ENCODE results near the gene ENTPD8.

Gene ENTPD8

DNA sequence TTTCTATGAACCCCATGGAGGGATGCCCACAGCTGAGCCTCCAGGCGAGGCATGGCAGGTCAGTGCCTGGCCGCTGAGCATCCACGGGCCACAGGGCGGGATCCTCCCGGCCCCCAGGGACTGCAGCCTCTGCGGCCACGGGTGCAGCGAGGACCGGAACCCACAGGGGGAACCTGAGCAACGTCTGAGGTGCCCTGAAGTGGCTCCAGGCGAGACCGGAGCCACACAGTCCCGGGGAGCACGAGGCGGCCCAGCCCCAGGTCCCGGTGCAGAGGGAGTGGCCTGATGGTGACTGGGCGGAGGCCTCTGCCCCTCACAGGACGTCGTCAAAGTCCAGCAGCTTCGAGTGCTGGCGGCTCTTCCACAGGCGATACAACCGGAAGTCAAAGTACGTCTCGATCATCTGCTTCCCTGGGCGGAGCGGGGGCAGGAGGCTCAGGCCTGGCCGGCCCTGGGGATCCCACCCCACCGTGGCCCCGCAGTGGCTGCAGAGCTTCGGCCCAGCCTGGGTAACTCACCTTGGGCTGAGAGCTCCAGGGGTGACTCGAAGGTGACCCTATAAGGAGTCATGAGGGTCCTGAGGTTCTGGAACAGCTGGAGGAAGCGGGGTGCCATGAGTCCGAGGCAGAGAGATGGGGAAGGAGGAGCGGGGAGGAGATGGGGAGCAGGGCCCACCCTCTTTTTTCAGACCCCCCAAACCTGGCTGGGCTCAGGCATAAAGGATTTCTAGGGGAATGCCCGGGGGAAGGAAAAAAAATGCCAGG lies 8.1 kb upstream of the ENTPD8 start:
- H3K9me3 Mint-ChIP-seq = no peaks in the 10 kb centered on the region
- no peak overlapping the region for H3K4me3 Mint-ChIP-seq
- no peak for ATAC-seq
- peaks cover 27% of the 10 kb centered on the region for H3K4me1 Mint-ChIP-seq
- H3K27ac Mint-ChIP-seq = no peak overlapping the region
- DNase-seq = no peak
- H3K27me3 Mint-ChIP-seq = peaks cover 4% of the 10 kb centered on the region
- H3K36me3 Mint-ChIP-seq (ENCODE audit: low read depth) = peaks cover 11% of the 10 kb centered on the region

DNA sequence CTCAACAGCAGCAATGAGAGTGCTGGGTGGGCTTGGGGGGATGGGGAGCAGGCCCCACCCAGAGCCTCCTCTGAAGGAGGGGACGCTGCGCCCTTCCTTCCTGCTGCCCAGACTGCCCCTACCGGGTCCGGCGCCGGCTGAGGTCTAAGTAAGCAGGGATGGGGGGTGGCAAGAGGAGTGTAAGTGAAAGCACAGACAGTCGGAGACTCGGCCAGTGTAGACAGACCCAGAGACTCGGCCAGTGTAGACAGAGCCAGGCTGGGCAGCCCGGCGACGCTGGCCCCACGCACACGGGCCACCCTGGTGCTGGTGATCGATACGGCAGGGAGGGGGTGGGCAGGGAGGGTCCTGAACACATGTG lies 7.4 kb upstream of the ENTPD8 start:
- Mint-ChIP-seq H3K27me3 (peaks cover 7% of the 10 kb centered on the region), H3K4me1 (peaks cover 24% of the 10 kb centered on the region), H3K9me3 (no peaks in the 10 kb centered on the region)

DNA sequence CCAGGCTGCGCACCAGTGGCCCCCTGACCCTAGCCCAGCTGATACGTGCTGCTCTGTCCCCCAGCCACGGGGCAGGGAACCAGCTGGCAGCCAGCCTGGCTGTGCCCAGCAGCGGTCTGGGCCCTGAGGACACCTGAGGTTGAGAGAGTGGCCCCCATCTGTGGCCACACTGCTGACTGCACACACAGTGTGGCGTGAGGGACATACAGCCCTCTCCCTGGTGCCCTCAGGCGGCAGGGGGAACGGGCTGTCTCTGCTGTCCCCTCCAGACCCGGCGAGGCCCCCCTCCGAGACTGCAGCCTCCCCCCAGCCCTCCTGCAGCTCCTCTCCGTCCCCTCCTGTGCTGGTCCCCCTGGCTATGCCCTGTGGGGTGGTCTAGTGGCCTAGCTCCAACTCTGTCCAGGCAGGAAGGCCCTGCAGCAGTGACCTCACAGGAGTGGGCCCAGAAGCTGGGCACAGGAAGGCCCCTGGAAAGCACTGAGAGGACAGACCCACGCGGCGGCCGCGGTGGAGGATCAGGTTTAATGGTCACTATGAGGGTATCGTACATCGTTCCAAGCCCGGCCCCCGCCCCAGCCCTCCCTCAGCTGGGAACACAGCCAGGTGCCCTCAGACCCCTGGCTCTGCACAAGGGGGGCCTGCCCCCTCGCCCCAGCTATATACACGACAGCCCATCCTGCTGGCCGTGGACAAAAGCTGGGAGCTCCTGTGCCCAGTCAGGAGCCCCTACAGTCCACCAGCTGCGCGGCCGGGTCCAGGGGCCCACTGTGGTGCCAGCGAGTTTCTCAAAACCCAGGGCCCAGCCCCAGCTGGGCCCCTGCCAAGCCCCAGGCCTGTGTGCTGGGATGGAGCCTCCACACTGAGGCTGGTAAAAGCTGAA lies 6.8 kb upstream of the ENTPD8 start:
- ATAC-seq (no peak), DNase-seq (no peak)
- H3K27me3 Mint-ChIP-seq = peaks cover 11% of the 10 kb centered on the region
- peaks cover 7% of the 10 kb centered on the region for H3K36me3 Mint-ChIP-seq (ENCODE audit: low read depth)
- no peaks in the 10 kb centered on the region for H3K9me3 Mint-ChIP-seq
- H3K4me1 Mint-ChIP-seq = peaks cover 23% of the 10 kb centered on the region
- H3K27ac Mint-ChIP-seq = no peak overlapping the region
- H3K4me3 Mint-ChIP-seq = no peak overlapping the region

More for the DNA sequence above, 7.4 kb upstream of the ENTPD8 start:
- Mint-ChIP-seq H3K4me3 (no peak overlapping the region), H3K36me3 (ENCODE audit: low read depth) (peaks cover 8% of the 10 kb centered on the region), H3K27ac (no peak overlapping the region)
- no peak for ATAC-seq
- no peak for DNase-seq

DNA sequence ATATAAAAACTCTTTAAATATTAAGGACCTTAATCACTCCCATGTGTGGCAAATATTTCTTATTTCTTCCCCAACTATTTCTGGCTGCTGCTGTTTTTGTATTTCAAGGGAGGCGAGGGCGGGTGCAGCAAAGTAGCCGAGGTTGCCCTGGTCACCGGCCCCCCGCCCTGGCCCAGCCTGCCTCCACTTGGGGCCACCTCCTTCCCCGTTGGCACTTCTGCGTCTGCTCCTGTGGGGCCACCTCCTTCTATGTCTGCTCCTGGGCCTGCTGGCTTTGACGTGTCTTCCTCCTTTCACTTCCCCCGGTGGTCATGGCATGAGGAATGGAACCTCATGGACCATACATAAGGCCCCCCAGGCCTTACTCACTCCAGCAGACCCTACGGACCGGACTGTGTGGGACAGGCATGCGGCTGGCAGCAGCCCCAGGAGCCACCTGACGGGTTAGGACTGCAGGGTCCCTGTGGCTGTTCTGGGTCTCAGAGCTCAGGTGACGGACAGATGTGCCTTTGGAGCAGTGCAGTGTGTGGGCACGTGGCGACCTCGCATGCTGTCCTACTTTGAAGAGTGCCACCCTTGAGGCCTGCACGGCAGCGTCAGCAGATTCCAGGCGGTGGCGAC lies 5.8 kb upstream of the ENTPD8 start:
- no peaks in the 10 kb centered on the region for H3K9me3 Mint-ChIP-seq
- ATAC-seq (no peak), DNase-seq (no peak)
- H3K27me3 Mint-ChIP-seq = peaks cover 20% of the 10 kb centered on the region
- H3K4me1 Mint-ChIP-seq = peaks cover 18% of the 10 kb centered on the region
- no peak overlapping the region for H3K4me3 Mint-ChIP-seq
- H3K27ac Mint-ChIP-seq = no peak overlapping the region
- peaks cover 2% of the 10 kb centered on the region for H3K36me3 Mint-ChIP-seq (ENCODE audit: low read depth)

DNA sequence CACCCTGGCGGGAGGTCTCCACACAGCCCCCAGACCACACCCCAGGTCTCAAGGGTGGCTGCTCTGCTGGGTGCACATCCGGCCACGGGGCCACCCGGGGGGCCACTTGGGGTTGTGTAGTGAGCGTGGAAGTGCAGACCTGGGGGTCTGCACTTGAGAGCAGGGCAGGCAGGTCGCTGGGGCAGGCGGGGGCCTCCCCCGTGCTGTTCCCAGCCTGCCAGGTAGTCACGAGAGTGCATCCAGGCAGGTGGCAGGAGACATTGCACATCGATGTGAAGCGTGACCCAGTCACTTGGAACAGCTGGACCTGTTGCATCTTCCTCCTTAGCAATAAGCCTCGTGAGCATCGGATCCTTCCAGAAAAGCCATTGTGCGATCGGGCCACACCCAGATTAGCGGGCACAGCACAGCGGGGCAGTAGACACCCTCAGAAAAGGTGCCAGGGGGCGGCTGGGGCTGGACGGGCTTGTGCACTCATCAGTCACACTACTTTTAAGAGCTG lies 4.8 kb upstream of the ENTPD8 start:
- Mint-ChIP-seq H3K27ac (no peak overlapping the region), H3K4me3 (no peak overlapping the region), H3K4me1 (peaks cover 20% of the 10 kb centered on the region), H3K36me3 (ENCODE audit: low read depth) (peaks cover 2% of the 10 kb centered on the region), H3K27me3 (peaks cover 21% of the 10 kb centered on the region), H3K9me3 (no peaks in the 10 kb centered on the region)
- ATAC-seq (no peak), DNase-seq (no peak)

DNA sequence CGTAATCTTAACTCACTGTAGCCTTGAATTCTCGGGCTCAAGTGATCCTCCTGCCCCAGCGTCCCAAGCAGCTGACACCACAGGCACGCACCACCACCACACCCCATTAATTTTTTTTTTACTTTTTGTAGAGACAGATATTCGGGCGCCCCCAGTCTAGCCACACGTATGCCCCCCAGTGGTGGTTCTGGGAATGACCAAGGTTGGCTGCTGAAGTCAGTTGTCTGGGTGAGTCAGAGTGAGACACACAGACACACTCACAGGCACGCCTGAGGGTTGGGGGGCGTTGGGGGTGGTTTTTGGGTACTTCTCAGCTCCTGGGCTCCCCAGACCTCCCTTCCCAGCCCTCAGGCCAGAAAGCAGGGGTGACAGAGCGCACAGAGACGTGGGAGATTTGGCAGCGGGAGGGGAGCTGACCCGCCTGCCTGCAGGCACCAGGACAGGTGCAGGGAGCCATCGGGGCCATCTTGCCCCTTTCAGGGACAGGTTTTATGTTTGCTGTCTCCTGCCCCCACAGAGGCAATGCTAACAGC lies 4.2 kb upstream of the ENTPD8 start:
- peak; percentile 82 for ATAC-seq
- Mint-ChIP-seq H3K27me3 (peaks cover 21% of the 10 kb centered on the region), H3K27ac (no peak overlapping the region), H3K4me1 (peaks cover 17% of the 10 kb centered on the region), H3K36me3 (ENCODE audit: low read depth) (peaks cover 2% of the 10 kb centered on the region), H3K4me3 (no peak overlapping the region), H3K9me3 (no peaks in the 10 kb centered on the region)
- peak; percentile 88 for DNase-seq

DNA sequence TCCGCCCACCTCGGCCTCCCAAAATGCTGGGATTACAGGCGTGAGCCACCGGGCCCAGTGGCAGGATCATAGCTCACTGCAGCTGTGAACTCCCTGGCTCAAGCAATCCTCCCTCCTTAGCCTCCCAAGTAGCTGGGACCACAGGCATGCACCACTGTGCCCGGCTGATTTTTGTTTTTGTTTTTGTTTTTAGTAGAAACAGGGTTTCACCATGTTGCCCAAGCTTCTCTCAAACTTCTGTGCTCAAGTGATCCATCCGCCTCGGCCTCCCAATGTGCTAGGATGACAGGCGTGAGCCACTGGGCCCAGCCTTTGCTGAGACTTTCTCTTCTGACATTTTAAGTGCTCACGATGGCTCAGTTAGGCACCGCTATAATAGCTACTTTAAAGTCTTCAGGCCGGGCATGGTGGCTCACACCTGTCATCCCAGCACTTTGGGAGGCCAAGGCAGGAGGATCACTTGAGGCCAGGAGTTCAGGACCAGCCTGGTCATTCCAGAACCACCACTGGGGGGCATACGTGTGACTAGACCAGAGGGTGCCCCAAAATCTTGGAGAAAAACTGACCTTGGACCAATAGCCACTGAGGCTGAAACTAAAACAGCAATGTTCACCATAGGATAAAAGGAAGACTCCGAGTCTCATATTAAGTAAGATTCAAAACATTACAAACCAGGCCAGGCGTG lies 3.1 kb upstream of the ENTPD8 start:
- H3K4me1 Mint-ChIP-seq = peaks cover 15% of the 10 kb centered on the region
- peaks cover 21% of the 10 kb centered on the region for H3K27me3 Mint-ChIP-seq
- H3K4me3 Mint-ChIP-seq = no peak overlapping the region
- ATAC-seq = no peak
- no peaks in the 10 kb centered on the region for H3K36me3 Mint-ChIP-seq (ENCODE audit: low read depth)
- H3K27ac Mint-ChIP-seq = no peak overlapping the region
- no peaks in the 10 kb centered on the region for H3K9me3 Mint-ChIP-seq
- no peak for DNase-seq

DNA sequence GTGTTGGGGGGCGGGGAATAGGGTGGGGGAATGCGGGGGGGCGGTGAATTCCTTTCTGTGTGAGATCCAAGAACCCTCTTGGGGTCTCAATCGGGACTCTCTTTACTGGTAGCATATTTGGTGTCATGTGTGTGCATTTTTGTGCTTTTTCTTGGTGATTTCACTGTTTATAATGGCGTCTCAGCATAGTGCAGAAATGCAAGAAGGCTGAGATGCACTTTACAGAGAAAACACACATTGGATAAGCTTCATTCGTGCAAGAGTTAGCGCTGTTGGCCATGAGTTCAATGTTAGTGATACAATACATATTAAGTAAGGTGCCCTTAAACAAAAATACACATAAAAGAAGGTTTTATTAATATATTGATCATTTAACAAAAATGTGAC lies 771 bp upstream of the ENTPD8 start:
- Mint-ChIP-seq H3K4me3 (peak overlapping the region; percentile 21), H3K27ac (no peak overlapping the region), H3K4me1 (peaks cover 13% of the 10 kb centered on the region), H3K9me3 (no peaks in the 10 kb centered on the region), H3K27me3 (peaks cover 21% of the 10 kb centered on the region), H3K36me3 (ENCODE audit: low read depth) (no peaks in the 10 kb centered on the region)
- no peak for ATAC-seq
- no peak for DNase-seq

DNA sequence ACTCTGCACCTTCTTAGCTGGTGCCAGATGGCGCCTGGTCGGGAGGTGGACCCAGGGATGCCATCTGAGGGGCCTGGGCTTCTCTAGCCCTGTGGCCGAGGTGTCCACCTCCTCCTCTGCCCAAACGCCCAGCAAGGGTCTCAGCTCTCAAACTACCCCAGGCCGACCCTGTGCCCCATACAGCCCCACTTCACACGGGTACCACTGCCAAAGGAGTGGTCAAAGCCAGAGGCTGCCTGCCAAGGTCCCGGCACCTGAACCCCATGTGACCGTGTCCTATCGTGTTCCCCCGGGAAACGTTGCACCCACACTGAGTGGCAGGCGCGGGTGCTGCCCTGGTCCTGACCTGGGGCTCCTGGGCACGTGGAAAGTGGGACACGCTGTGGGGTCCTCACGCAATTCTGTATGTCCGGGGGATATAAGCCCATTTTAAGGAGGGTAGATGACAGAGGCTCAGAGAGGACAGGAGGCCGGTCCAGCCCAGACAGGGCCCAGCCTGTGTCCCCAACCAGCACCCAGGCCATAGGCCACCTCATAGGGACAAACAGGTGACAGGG lies 1.9 kb downstream of the ENTPD8 start:
- Mint-ChIP-seq H3K4me3 (no peak overlapping the region), H3K9me3 (no peaks in the 10 kb centered on the region), H3K36me3 (ENCODE audit: low read depth) (no peaks in the 10 kb centered on the region), H3K4me1 (peaks cover 3% of the 10 kb centered on the region), H3K27ac (no peak overlapping the region), H3K27me3 (peaks cover 17% of the 10 kb centered on the region)
- DNase-seq = no peak
- no peak for ATAC-seq

DNA sequence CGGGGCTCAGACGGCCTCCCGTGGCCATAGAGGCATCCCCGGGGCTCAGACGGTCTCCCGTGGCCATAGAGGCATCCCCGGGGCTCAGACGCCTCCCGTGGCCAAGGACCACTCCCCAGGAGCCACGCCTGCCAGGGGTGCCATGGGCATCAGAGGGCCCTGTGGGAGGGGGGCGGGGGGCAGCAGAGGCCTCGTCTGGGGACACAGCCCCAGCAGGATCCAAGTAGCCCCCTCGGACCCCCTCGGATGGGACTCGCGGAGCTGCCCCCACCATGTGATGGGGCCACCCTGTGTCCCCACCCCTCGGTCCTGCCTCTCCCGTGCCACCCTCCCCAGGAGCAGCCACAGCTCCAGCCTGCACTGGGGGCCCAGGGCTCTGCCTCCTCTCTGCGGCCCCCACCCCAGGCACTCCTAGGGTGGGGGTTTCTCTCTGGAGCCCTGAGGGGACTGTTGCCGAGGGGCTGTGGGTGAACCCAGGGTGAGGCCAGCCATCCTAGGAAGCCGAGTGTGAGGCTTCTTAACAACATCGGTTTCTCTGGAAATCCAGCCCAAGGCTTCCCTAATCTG lies 2.5 kb downstream of the ENTPD8 start:
- H3K4me1 Mint-ChIP-seq = peaks cover 3% of the 10 kb centered on the region
- peaks cover 15% of the 10 kb centered on the region for H3K27me3 Mint-ChIP-seq
- no peak for DNase-seq
- H3K36me3 Mint-ChIP-seq (ENCODE audit: low read depth) = no peaks in the 10 kb centered on the region
- H3K27ac Mint-ChIP-seq = no peak overlapping the region
- H3K4me3 Mint-ChIP-seq = no peak overlapping the region
- ATAC-seq = no peak
- H3K9me3 Mint-ChIP-seq = no peaks in the 10 kb centered on the region

DNA sequence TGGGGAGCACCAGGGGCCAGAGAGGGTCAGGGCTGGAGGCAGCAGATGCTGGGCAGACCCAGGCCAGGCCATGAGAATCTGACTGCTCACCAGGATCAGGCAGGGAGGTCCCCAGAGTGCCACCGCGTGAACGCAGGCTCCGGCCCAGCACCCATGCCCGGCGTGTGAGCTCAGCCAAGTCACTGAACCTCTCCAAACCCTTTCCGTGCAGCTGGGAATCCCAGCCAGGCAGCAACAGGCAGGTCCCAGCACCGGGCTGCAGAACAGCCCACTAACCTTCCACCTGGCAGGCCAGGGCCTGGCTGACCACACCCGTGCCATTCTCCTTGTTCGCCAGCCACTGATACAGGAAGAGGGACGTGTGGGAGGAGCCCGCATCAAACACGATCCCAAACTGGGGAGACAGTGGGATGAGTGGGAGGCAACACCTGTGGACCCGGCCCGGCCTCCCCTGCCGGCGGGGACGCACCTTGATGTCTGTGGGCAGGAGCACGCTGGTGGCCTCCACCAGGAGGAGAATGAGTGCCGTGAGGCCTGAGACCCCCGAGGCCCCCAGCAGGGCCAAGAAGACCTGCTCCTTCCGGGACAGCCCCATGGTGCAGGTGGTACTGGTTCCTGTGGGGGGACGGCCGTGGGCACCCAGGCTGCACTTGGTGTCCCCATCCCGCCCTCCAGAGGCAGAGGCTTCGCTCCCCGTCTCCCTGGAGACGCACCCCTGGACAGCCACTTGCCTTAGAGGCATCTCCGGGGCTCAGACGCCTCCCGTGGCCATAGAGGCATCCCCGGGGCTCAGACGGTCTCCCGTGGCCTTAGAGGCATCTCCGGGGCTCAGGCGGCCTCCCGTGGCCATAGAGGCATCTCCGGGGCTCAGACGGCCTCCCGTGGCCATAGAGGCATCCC lies 3.2 kb downstream of the ENTPD8 start:
- ATAC-seq (no peak), DNase-seq (no peak)
- H3K4me3 Mint-ChIP-seq = no peak overlapping the region
- H3K27ac Mint-ChIP-seq = no peak overlapping the region
- H3K9me3 Mint-ChIP-seq = no peaks in the 10 kb centered on the region
- no peaks in the 10 kb centered on the region for H3K36me3 Mint-ChIP-seq (ENCODE audit: low read depth)
- peaks cover 11% of the 10 kb centered on the region for H3K27me3 Mint-ChIP-seq
- peaks cover 3% of the 10 kb centered on the region for H3K4me1 Mint-ChIP-seq

DNA sequence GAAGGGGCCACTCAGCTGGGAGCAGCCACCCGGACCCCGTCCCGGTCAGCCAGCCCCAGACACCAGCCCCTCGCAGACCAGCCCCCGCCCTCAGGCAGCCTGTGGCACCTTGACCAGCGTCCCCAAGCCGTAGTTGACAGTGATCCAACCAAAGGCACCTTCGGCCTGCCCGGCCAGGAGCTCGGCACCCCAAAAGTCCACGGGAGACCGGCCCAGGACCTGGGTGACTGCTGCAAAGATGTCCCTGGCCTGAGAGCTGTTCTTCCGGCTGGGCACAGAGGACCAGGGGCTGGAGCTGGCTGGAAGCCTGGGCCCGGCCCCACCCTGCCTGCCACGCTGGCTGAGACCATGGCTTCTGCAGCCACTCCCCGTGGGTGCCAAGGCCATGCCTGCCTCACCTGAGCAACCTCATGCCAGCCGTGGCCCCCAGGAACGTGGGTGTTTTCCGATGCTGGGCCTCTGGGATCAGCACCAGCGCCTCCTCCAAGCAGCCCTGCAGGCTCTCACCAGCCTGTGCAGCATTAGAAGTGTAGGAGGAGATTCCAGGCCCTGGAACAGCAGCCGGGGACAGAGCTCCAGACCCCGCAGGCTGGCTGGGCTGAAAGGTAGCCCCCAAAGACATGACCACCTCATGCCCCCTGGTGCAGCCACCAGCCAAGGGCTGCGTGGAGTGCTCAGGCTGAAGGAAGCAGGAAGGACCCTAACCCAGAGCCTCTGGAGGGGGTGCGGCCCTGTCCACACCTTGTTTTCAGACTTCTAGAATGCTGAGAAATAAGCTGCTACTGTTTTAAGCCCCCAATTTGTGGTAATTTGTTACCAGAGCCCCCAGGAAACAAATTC lies 4.2 kb downstream of the ENTPD8 start:
- Mint-ChIP-seq H3K27me3 (peaks cover 2% of the 10 kb centered on the region), H3K4me1 (peaks cover 2% of the 10 kb centered on the region), H3K36me3 (ENCODE audit: low read depth) (no peaks in the 10 kb centered on the region), H3K9me3 (no peaks in the 10 kb centered on the region), H3K27ac (no peak overlapping the region), H3K4me3 (no peak overlapping the region)
- ATAC-seq (peak; percentile 18), DNase-seq (no peak)

All from activated naive CD8-positive, alpha-beta T cell treated with anti-CD3 and anti-CD28 coated beads, Interleukin-2, amount 50 U/mL, for 24 hours (primary cell).